Smooth muscle cell (in vitro differentiated cells): ENCODE results near the gene DLG2. TPM values are rescaled to one million over a fixed set of nuclear protein-coding genes. Genes with fewer than 3 reads are reported as not detected.

ENCODE experiments used
- DNase-seq: peaks from one replicate; lab custom pipeline; 2025; ENCODE audit not compliant: unreplicated experiment; lab: John Stamatoyannopoulos, UW
- H2AFZ ChIP-seq: fragments of 200-600 bp; sonication (generic); 2 replicates; pipeline ENCODE4 v1.6.0; 2016; ENCODE audit warnings: antibody characterized with exemption, low read depth, mild to moderate bottlenecking
- H3F3A ChIP-seq: fragments of 200-600 bp; sonication (generic); 2 replicates; pipeline ENCODE4 v1.6.0; 2017; ENCODE audit warnings: antibody characterized with exemption, low read depth
- H3K27ac ChIP-seq: fragments of 200-600 bp; sonication (generic); 2 replicates; pipeline ENCODE4 v1.5.1; 2016; ENCODE audit warnings: low read depth, mild to moderate bottlenecking
- H3K27me3 ChIP-seq: fragments of 200-600 bp; sonication (generic); 2 replicates; pipeline ENCODE4 v1.6.1; 2016; ENCODE audit warnings: low read depth, mild to moderate bottlenecking
- H3K36me3 ChIP-seq: fragments of 200-600 bp; sonication (generic); 2 replicates; pipeline ENCODE4 v1.5.1; 2016; ENCODE audit warnings: low read depth
- H3K4me1 ChIP-seq: fragments of 200-600 bp; sonication (generic); 2 replicates; pipeline ENCODE4 v1.5.1; 2016; ENCODE audit warnings: low read depth
- H3K4me2 ChIP-seq: fragments of 200-600 bp; sonication (generic); 2 replicates; pipeline ENCODE4 v1.6.0; 2016; ENCODE audit warnings: mild to moderate bottlenecking
- H3K4me3 ChIP-seq: fragments of 200-600 bp; sonication (generic); 2 replicates; pipeline ENCODE4 v1.5.1; 2016; ENCODE audit warnings: mild to moderate bottlenecking
- H3K79me2 ChIP-seq: fragments of 200-600 bp; sonication (generic); 2 replicates; pipeline ENCODE4 v1.6.0; 2016; ENCODE audit warnings: low read depth, mild to moderate bottlenecking
- H3K9ac ChIP-seq: fragments of 200-600 bp; sonication (generic); 2 replicates; pipeline ENCODE4 v1.6.0; 2016; ENCODE audit warnings: low read depth
- H3K9me3 ChIP-seq: fragments of 200-600 bp; sonication (generic); replicated peaks from 2 replicates; pipeline ENCODE4 v1.5.1; 2016; ENCODE audit warnings: low read depth
- H4K20me1 ChIP-seq: fragments of 200-600 bp; sonication (generic); 2 replicates; pipeline ENCODE4 v1.6.0; 2016; ENCODE audit warnings: low read depth
- CTCF ChIP-seq: fragments of 200-600 bp; sonication (generic); IDR thresholded peaks from 2 replicates; pipeline ENCODE4 v1.5.1; 2017; ENCODE audit warnings: borderline replicate concordance, mild to moderate bottlenecking, antibody characterized with exemption; ENCODE audit not compliant: insufficient read depth, poor library complexity, severe bottlenecking
- WGBS: methylation state at CpG from one replicate; pipeline ENCODE4 v1.1.7; 2016; ENCODE audit warnings: low lambda C conversion rate; 5-methylcytosine and 5-hydroxymethylcytosine counted together
- polyA plus RNA-seq: library from polyadenylated mRNA; unstranded; fragments of >200 nt; fragmentation: Nextera tagmentation; extraction: Ambion mirVana; gene quantifications from 2 replicates; pipeline ENCODE4 v1.2.1, GENCODE V29; 2016
- total RNA-seq: library from RNA; depleted of rRNA; stranded (reverse); fragments of >200 nt; gene quantifications from 2 replicates; pipeline ENCODE4 v1.2.3, GENCODE V29; 2014

The DLG2 gene
- total and polyA plus RNA-seq, 2 experiments from 2014 or later, result 0.74 to 1.1 TPM

GRCh38 chr11:85431319-85431718 lies 195.8 kb downstream of the DLG2 start:
- H3F3A ChIP-seq, result no peaks in the 10 kb centered on the region
- DNase-seq, result no peak
- no peak overlapping the region for H3K9ac ChIP-seq
- H3K4me2 ChIP-seq, result no peak overlapping the region
- no peaks in the 10 kb centered on the region for H3K79me2 ChIP-seq
- H3K9me3 ChIP-seq, result peaks cover 9% of the 10 kb centered on the region
- H2AFZ ChIP-seq, result no peak overlapping the region
- H3K27me3 ChIP-seq, result no peaks in the 10 kb centered on the region
- no peak overlapping the region for H3K4me3 ChIP-seq
- H3K36me3 ChIP-seq, result no peaks in the 10 kb centered on the region
- no peak overlapping the region for H3K27ac ChIP-seq
- no peaks in the 10 kb centered on the region for H3K4me1 ChIP-seq
- 79% methylated on average over 3 of the region's 3 CpGs for WGBS
- TF ChIP-seq CTCF, result no peak
- H4K20me1 ChIP-seq, result no peaks in the 10 kb centered on the region

GRCh38 chr11:85423794-85424193 lies 203.3 kb downstream of the DLG2 start:
- H3K27me3 ChIP-seq, result no peaks in the 10 kb centered on the region
- no peaks in the 10 kb centered on the region for H3F3A ChIP-seq
- no peak overlapping the region for H3K4me2 ChIP-seq
- H3K36me3 ChIP-seq, result no peaks in the 10 kb centered on the region
- H3K79me2 ChIP-seq, result no peaks in the 10 kb centered on the region
- H3K27ac ChIP-seq, result no peak overlapping the region
- H3K9me3 ChIP-seq, result no peaks in the 10 kb centered on the region
- H3K4me3 ChIP-seq, result no peak overlapping the region
- 92% methylated on average over 3 of the region's 3 CpGs for WGBS
- H3K4me1 ChIP-seq, result no peaks in the 10 kb centered on the region
- DNase-seq, result no peak
- no peaks in the 10 kb centered on the region for H4K20me1 ChIP-seq
- no peak overlapping the region for H3K9ac ChIP-seq
- TF ChIP-seq CTCF, result no peak
- H2AFZ ChIP-seq, result no peak overlapping the region

- Histone ChIP-seq H3K4me2 (no peak overlapping the region), H3K9ac (no peak overlapping the region), H3K27ac (no peak overlapping the region), H3K36me3 (no peaks in the 10 kb centered on the region), H4K20me1 (no peaks in the 10 kb centered on the region), H3F3A (no peaks in the 10 kb centered on the region), H3K79me2 (no peaks in the 10 kb centered on the region), H3K4me1 (no peaks in the 10 kb centered on the region), H2AFZ (no peak overlapping the region), H3K9me3 (peaks cover 4% of the 10 kb centered on the region), H3K27me3 (no peaks in the 10 kb centered on the region), H3K4me3 (no peak overlapping the region)
- no peak for DNase-seq
- WGBS, result 100% methylated on average over 1 of the region's 1 CpG
- no peak for TF ChIP-seq CTCF
Measured at GRCh38 chr11:85423316-85423715, 203.8 kb downstream of the DLG2 start.

GRCh38 chr11:85414175-85414574 lies 213.0 kb downstream of the DLG2 start:
- no peak for TF ChIP-seq CTCF
- Histone ChIP-seq H3K27ac (no peak overlapping the region), H3F3A (no peaks in the 10 kb centered on the region), H3K36me3 (peaks cover 4% of the 10 kb centered on the region), H3K9ac (no peak overlapping the region), H3K9me3 (peaks cover 9% of the 10 kb centered on the region), H3K79me2 (no peaks in the 10 kb centered on the region), H3K27me3 (no peaks in the 10 kb centered on the region), H3K4me3 (no peak overlapping the region), H2AFZ (no peak overlapping the region), H3K4me1 (no peaks in the 10 kb centered on the region), H4K20me1 (no peaks in the 10 kb centered on the region), H3K4me2 (no peak overlapping the region)
- WGBS, result 66% methylated on average over 5 of the region's 5 CpGs
- no peak for DNase-seq
